Vagina (tissue), 2 donors: ENCODE data around the gene ARHGEF4.

ENCODE experiments used
- POLR2AphosphoS5 ChIP-seq, 2 donors: sonication (generic); formaldehyde crosslinking; IDR thresholded peaks; one replicate each; pipeline ENCODE4 v1.9.0; 2017; ENCODE audit warnings: antibody characterized with exemption in 2 of 2, mild to moderate bottlenecking in 2 of 2, low read depth in 1 of 2; ENCODE audit not compliant: insufficient read depth in 1 of 2
- TF ChIP-seq, protein P1 (sequence below), 3 experiments: fragments of 450-650 bp in 2 of 3; fragments of 200-600 bp in 1 of 3; sonication (generic) in 1 of 3; IDR thresholded peaks; one replicate each; pipeline ENCODE4 v1.5.1; 2017 to 2019; ENCODE audit warnings: antibody characterized with exemption in 3 of 3, mild to moderate bottlenecking in 2 of 3, moderate library complexity in 2 of 3

DNA sequence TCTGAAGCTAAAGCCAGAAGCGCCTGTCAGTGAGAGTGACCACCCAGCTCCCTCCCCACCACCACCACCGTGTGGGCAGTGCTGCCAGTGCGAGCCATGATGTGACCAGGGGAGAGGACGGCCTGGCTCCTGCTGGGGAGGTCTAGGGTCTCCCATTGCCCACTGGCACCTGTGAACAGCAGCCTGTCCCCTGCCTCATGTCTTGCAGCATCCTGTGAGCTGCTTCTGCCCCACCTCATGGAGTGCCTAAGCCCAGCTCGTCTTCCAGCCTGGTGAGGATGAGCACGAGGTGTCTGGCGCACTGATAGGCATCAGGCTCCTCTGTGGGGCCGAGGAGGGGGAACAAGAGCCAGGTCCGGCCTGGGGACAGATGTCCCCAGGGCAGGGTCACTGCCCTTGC, 195.2 kb downstream of the ARHGEF4 start:
- TF ChIP-seq, protein P1, sequence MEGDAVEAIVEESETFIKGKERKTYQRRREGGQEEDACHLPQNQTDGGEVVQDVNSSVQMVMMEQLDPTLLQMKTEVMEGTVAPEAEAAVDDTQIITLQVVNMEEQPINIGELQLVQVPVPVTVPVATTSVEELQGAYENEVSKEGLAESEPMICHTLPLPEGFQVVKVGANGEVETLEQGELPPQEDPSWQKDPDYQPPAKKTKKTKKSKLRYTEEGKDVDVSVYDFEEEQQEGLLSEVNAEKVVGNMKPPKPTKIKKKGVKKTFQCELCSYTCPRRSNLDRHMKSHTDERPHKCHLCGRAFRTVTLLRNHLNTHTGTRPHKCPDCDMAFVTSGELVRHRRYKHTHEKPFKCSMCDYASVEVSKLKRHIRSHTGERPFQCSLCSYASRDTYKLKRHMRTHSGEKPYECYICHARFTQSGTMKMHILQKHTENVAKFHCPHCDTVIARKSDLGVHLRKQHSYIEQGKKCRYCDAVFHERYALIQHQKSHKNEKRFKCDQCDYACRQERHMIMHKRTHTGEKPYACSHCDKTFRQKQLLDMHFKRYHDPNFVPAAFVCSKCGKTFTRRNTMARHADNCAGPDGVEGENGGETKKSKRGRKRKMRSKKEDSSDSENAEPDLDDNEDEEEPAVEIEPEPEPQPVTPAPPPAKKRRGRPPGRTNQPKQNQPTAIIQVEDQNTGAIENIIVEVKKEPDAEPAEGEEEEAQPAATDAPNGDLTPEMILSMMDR (IDR thresholded peaks at IDR 0.05), result no peak
- no peak for TF ChIP-seq POLR2AphosphoS5 (IDR thresholded peaks at IDR 0.05; ENCODE audit: insufficient read depth in 1 of 2, low read depth in 1 of 2)
